HepG2 (cell line): ENCODE data around the gene SRCAP. TPM values are rescaled to one million over a fixed set of nuclear protein-coding genes. Genes with fewer than 3 reads are reported as not detected.

Source experiments
- SOX13 ChIP-seq, 3 experiments: fragments of 450-650 bp in 1 of 3; sonication (generic) in 1 of 3; formaldehyde crosslinking in 1 of 3; IDR thresholded peaks in 2 of 3; conservative IDR thresholded peaks in 1 of 3; 2 replicates each; pipeline versions ENCODE4 v1.5.0 to v1.6.1; 2016 to 2020; ENCODE audit warnings: antibody characterized with exemption in 1 of 3, mild to moderate bottlenecking in 1 of 3, missing compliant biosample characterization in 1 of 3, missing genetic modification reagents in 1 of 3, moderate library complexity in 1 of 3
- ZFP90 ChIP-seq: sonication (generic); formaldehyde crosslinking; IDR thresholded peaks from 2 replicates; pipeline ENCODE4 v1.8.0; 2022; ENCODE audit warnings: missing genetic modification reagents, mild to moderate bottlenecking, inconsistent platforms, borderline replicate concordance
- polyA plus RNA-seq, 8 experiments: library from polyadenylated mRNA; depleted of rRNA in 3 of 8; stranded (reverse) in 7 of 8; unstranded in 1 of 8; fragments of >200 nt; fragmentation: Illumina TruSeq in 4 of 8; extraction: Trizol in 4 of 8; gene quantifications; 2 replicates each; pipeline versions ENCODE4 v1.2.1 to v1.2.3, GENCODE V29; 2011 to 2016; ENCODE audit warnings: low read depth in 4 of 8, missing spikeins in 1 of 8, mixed read lengths in 1 of 8; ENCODE audit not compliant: insufficient read depth in 1 of 8
- total RNA-seq, 5 experiments: library from RNA; depleted of rRNA; stranded (reverse); fragments of >200 nt; fragmentation: Illumina TruSeq; extraction: Trizol; gene quantifications; 2 replicates each; pipeline ENCODE4 v1.2.3, GENCODE V29; 2016; ENCODE audit warnings: low read depth in 1 of 5
- TF ChIP-seq, protein P1 (sequence below): sonication (generic); formaldehyde crosslinking; IDR thresholded peaks from 2 replicates; pipeline ENCODE4 v1.5.0; 2020; ENCODE audit warnings: missing genetic modification reagents
- TF ChIP-seq, protein P2 (sequence below): sonication (generic); formaldehyde crosslinking; IDR thresholded peaks from 2 replicates; pipeline ENCODE4 v1.9.0; 2021; ENCODE audit warnings: missing genetic modification reagents, borderline replicate concordance
- TF ChIP-seq, protein P3 (sequence below): sonication (generic); formaldehyde crosslinking; IDR thresholded peaks from 2 replicates; pipeline ENCODE4 v1.8.1; 2023; ENCODE audit warnings: mild to moderate bottlenecking, inconsistent platforms, moderate library complexity, missing genetic modification reagents, borderline replicate concordance

Gene SRCAP
- total and polyA plus RNA-seq, 2 of the 13 experiments (the other 11 are each of a cell fraction or from before 2014, with no cell fraction given), result 4.9 to 9.0 TPM

DNA sequence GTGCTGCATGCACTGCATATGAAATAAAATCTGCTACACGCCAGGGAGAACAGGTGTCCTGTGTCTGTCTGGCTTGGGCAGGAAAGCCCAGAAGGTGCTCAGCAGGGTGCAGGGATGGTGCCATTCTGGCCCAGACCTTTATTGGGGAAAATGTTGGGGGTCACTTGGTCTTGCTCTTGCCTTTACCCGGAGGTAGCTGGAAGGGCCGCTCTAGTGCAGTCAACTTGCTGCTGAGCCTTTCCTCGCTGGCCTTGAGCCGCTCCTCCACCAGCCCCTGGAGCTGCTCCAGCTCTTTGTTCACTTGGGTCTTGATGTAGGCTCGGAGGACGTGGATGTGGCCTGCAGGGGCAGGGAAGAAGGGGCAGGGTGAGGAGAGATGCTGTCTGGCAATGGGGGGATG, 58.3 kb downstream of the SRCAP start (continued):
- TF ChIP-seq, protein P1, sequence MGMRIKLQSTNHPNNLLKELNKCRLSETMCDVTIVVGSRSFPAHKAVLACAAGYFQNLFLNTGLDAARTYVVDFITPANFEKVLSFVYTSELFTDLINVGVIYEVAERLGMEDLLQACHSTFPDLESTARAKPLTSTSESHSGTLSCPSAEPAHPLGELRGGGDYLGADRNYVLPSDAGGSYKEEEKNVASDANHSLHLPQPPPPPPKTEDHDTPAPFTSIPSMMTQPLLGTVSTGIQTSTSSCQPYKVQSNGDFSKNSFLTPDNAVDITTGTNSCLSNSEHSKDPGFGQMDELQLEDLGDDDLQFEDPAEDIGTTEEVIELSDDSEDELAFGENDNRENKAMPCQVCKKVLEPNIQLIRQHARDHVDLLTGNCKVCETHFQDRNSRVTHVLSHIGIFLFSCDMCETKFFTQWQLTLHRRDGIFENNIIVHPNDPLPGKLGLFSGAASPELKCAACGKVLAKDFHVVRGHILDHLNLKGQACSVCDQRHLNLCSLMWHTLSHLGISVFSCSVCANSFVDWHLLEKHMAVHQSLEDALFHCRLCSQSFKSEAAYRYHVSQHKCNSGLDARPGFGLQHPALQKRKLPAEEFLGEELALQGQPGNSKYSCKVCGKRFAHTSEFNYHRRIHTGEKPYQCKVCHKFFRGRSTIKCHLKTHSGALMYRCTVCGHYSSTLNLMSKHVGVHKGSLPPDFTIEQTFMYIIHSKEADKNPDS (CRISPR knock-in tag), result no peak
- TF ChIP-seq SOX13 (IDR thresholded peaks at IDR 0.05) (no peak), SOX13 (CRISPR knock-in tag; conservative IDR thresholded peaks at IDR 0.05 in 1 of 2, IDR thresholded peaks at IDR 0.05 in 1 of 2) (no peak), ZFP90 (CRISPR knock-in tag) (no peak)
- TF ChIP-seq, protein P2, sequence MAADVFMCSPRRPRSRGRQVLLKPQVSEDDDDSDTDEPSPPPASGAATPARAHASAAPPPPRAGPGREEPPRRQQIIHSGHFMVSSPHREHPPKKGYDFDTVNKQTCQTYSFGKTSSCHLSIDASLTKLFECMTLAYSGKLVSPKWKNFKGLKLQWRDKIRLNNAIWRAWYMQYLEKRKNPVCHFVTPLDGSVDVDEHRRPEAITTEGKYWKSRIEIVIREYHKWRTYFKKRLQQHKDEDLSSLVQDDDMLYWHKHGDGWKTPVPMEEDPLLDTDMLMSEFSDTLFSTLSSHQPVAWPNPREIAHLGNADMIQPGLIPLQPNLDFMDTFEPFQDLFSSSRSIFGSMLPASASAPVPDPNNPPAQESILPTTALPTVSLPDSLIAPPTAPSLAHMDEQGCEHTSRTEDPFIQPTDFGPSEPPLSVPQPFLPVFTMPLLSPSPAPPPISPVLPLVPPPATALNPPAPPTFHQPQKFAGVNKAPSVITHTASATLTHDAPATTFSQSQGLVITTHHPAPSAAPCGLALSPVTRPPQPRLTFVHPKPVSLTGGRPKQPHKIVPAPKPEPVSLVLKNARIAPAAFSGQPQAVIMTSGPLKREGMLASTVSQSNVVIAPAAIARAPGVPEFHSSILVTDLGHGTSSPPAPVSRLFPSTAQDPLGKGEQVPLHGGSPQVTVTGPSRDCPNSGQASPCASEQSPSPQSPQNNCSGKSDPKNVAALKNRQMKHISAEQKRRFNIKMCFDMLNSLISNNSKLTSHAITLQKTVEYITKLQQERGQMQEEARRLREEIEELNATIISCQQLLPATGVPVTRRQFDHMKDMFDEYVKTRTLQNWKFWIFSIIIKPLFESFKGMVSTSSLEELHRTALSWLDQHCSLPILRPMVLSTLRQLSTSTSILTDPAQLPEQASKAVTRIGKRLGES (CRISPR knock-in tag), result no peak
- TF ChIP-seq, protein P3, sequence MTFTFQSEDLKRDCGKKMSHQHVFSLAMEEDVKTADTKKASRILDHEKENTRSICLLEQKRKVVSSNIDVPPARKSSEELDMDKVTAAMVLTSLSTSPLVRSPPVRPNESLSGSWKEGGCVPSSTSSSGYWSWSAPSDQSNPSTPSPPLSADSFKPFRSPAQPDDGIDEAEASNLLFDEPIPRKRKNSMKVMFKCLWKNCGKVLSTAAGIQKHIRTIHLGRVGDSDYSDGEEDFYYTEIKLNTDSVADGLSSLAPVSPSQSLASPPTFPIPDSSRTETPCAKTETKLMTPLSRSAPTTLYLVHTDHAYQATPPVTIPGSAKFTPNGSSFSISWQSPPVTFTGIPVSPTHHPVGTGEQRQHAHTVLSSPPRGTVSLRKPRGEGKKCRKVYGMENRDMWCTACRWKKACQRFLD (CRISPR knock-in tag), result no peak
